GM23338 (cell line): ENCODE results near the gene ARL5A. TPM values are rescaled to one million over a fixed set of nuclear protein-coding genes. Genes with fewer than 3 reads are reported as not detected.

Experiments
- ATAC-seq: fragments of 200-7000 bp; cut with Tn5 transposase; 3 replicates; pipeline ENCODE4 v1.9.1; 2020
- DNase-seq: peaks from one replicate; pipeline ENCODE4 v3.0.0-alpha.2; 2015; ENCODE audit warnings: low spot score
- H2AFZ ChIP-seq: fragments of 200-600 bp; sonication (generic); 2 replicates; pipeline ENCODE4 v1.8.0; 2016; ENCODE audit warnings: antibody characterized with exemption, mild to moderate bottlenecking, moderate library complexity
- H3F3A ChIP-seq: fragments of 200-600 bp; sonication (generic); replicated peaks from 2 replicates; pipeline ENCODE4 v1.8.0; 2017; ENCODE audit warnings: antibody characterized with exemption, mixed run types, low read depth
- H3K27ac ChIP-seq: fragments of 200-600 bp; sonication (generic); 2 replicates; pipeline ENCODE4 v1.6.1; 2016; ENCODE audit warnings: low read depth
- H3K27me3 ChIP-seq: fragments of 200-600 bp; sonication (generic); 2 replicates; pipeline ENCODE4 v1.8.0; 2016; ENCODE audit warnings: mild to moderate bottlenecking, mixed run types, moderate library complexity; ENCODE audit not compliant: insufficient read depth
- H3K36me3 ChIP-seq: fragments of 200-600 bp; sonication (generic); 2 replicates; pipeline ENCODE4 v1.8.0; 2016; ENCODE audit warnings: mild to moderate bottlenecking; ENCODE audit not compliant: insufficient read depth
- H3K4me1 ChIP-seq: fragments of 200-600 bp; sonication (generic); 2 replicates; pipeline ENCODE4 v1.8.0; 2016; ENCODE audit warnings: mild to moderate bottlenecking, moderate library complexity; ENCODE audit not compliant: insufficient read depth
- H3K4me2 ChIP-seq: fragments of 200-600 bp; sonication (generic); 2 replicates; pipeline ENCODE4 v1.7.1; 2017; ENCODE audit warnings: mixed run types
- H3K4me3 ChIP-seq: fragments of 200-600 bp; sonication (generic); 2 replicates; pipeline ENCODE4 v1.6.1; 2016; ENCODE audit warnings: mixed run types
- H3K79me2 ChIP-seq: fragments of 200-600 bp; sonication (generic); replicated peaks from 2 replicates; pipeline ENCODE4 v1.8.0; 2017; ENCODE audit warnings: mild to moderate bottlenecking; ENCODE audit not compliant: insufficient read depth
- H3K9me2 ChIP-seq: fragments of 200-600 bp; sonication (generic); 2 replicates; pipeline ENCODE4 v1.8.0; 2017; ENCODE audit not compliant: insufficient read depth
- H4K20me1 ChIP-seq: fragments of 200-600 bp; sonication (generic); replicated peaks from 2 replicates; pipeline ENCODE4 v1.8.0; 2017; ENCODE audit warnings: mild to moderate bottlenecking; ENCODE audit not compliant: insufficient read depth
- H3K27ac Mint-ChIP-seq: 2 replicates; pipeline ENCODE4 v1.8.0; 2020; ENCODE audit warnings: inconsistent platforms, mild to moderate bottlenecking, moderate library complexity, mixed read lengths
- H3K27me3 Mint-ChIP-seq: 3 replicates; pipeline ENCODE4 v1.8.0; 2022; ENCODE audit warnings: low read depth, mild to moderate bottlenecking, moderate library complexity, mixed read lengths, inconsistent platforms; ENCODE audit not compliant: insufficient read depth, poor library complexity
- H3K36me3 Mint-ChIP-seq: 3 replicates; pipeline ENCODE4 v1.8.0; 2021; ENCODE audit warnings: low read depth, mild to moderate bottlenecking, inconsistent platforms, moderate library complexity, mixed read lengths
- H3K4me1 Mint-ChIP-seq: 3 replicates; pipeline ENCODE4 v1.8.0; 2020; ENCODE audit warnings: mild to moderate bottlenecking, inconsistent platforms, mixed read lengths
- H3K4me3 Mint-ChIP-seq: 3 replicates; pipeline ENCODE4 v1.8.0; 2021; ENCODE audit warnings: moderate library complexity, mild to moderate bottlenecking, inconsistent platforms, mixed read lengths
- H3K9me3 Mint-ChIP-seq: 3 replicates; pipeline ENCODE4 v1.8.0; 2020; ENCODE audit warnings: moderate library complexity, mild to moderate bottlenecking, inconsistent platforms, mixed read lengths
- CREB1 ChIP-seq: fragments of 250-450 bp; sonication (Bioruptor Pico); IDR thresholded peaks from 2 replicates; pipeline ENCODE4 v1.5.0; 2020; ENCODE audit warnings: low read depth, mild to moderate bottlenecking, moderate library complexity
- CTCF ChIP-seq, 2 experiments: fragments of 200-600 bp in 1 of 2; sonication (generic) in 1 of 2; conservative IDR thresholded peaks; 2 replicates each; pipeline versions ENCODE4 v1.5.1 to v1.6.1; 2016 to 2017; ENCODE audit warnings: antibody characterized with exemption in 2 of 2, low read depth in 2 of 2, mild to moderate bottlenecking in 2 of 2, moderate library complexity in 1 of 2
- EZH2 ChIP-seq: fragments of 200-600 bp; sonication (generic); IDR thresholded peaks from one replicate; pipeline ENCODE4 v1.8.0; 2017; ENCODE audit warnings: antibody characterized with exemption, mild to moderate bottlenecking, low read depth; ENCODE audit not compliant: unreplicated experiment
- EZH2phosphoT487 ChIP-seq: fragments of 200-600 bp; sonication (generic); IDR thresholded peaks from one replicate; pipeline ENCODE4 v1.8.1; 2018; ENCODE audit warnings: antibody characterized with exemption; ENCODE audit not compliant: unreplicated experiment
- NANOG ChIP-seq: IDR thresholded peaks from 2 replicates; pipeline ENCODE4 v1.6.1; 2016; ENCODE audit warnings: antibody characterized with exemption, borderline replicate concordance
- POLR2AphosphoS5 ChIP-seq: IDR thresholded peaks from 2 replicates; pipeline ENCODE4 v1.6.1; 2016; ENCODE audit warnings: antibody characterized with exemption, low read depth
- ZNF331 ChIP-seq: fragments of 250-450 bp; sonication (Bioruptor Pico); IDR thresholded peaks from 2 replicates; pipeline ENCODE4 v1.5.0; 2020; ENCODE audit warnings: low read depth, mild to moderate bottlenecking, moderate library complexity
- ZNF462 ChIP-seq: fragments of 250-450 bp; sonication (Bioruptor Pico); IDR thresholded peaks from 2 replicates; pipeline ENCODE4 v1.5.0; 2020; ENCODE audit warnings: mild to moderate bottlenecking, moderate library complexity
- polyA plus RNA-seq: library from polyadenylated mRNA; unstranded; fragments of >200 nt; fragmentation: Nextera tagmentation; extraction: Ambion mirVana; gene quantifications from 2 replicates; pipeline ENCODE4 v1.2.1, GENCODE V29; 2016
- total RNA-seq: library from RNA; depleted of rRNA; stranded (reverse); fragments of >200 nt; shearing (Covaris generic); gene quantifications from 2 replicates; pipeline ENCODE4 v1.2.3, GENCODE V29; 2014

ARL5A gene
- total and polyA plus RNA-seq, 2 experiments from 2014 or later, result 26.8 to 104 TPM

- TF ChIP-seq EZH2, result no peak
- no peak for TF ChIP-seq CTCF (conservative IDR thresholded peaks at IDR 0.05; ENCODE audit: low read depth in 2 of 2)
- TF ChIP-seq POLR2AphosphoS5, result no peak
- no peak for TF ChIP-seq ZNF331 (CRISPR knock-in tag)
- no peak for TF ChIP-seq EZH2phosphoT487
- TF ChIP-seq CREB1 (CRISPR knock-in tag), result no peak
- TF ChIP-seq ZNF462 (CRISPR knock-in tag), result no peak
- TF ChIP-seq NANOG, result no peak
- no peak overlapping the region for H3K4me2 ChIP-seq
- Mint-ChIP-seq H3K27me3 (no peaks in the 10 kb centered on the region), H3K9me3 (no peaks in the 10 kb centered on the region), H3K27ac (no peak overlapping the region), H3K36me3 (no peaks in the 10 kb centered on the region), H3K4me3 (no peak overlapping the region), H3K4me1 (no peaks in the 10 kb centered on the region; the same call in 2 of the 3 replicates)
- H3F3A ChIP-seq, result no peaks in the 10 kb centered on the region
- no peak overlapping the region for H3K27ac ChIP-seq
- no peaks in the 10 kb centered on the region for H4K20me1 ChIP-seq
- H3K27me3 ChIP-seq, result no peaks in the 10 kb centered on the region
- no peak overlapping the region for H3K4me3 ChIP-seq
- H2AFZ ChIP-seq, result no peak overlapping the region
- no peaks in the 10 kb centered on the region for H3K79me2 ChIP-seq
- no peaks in the 10 kb centered on the region for H3K9me2 ChIP-seq
- ATAC-seq (no peak), DNase-seq (no peak)
- no peaks in the 10 kb centered on the region for H3K36me3 ChIP-seq
- H3K4me1 ChIP-seq, result no peaks in the 10 kb centered on the region
Observed at GRCh38 chr2:151861174-151861573, 33.0 kb upstream of the ARL5A start.
